SIG-M5 treated with dmso at 0.1 percent for 504 hours (cell line): ENCODE data around the gene PSTPIP2.
"Not testable (repeated sequence)": the region's sequence is repeated elsewhere in the genome, so short reads cannot be mapped to it uniquely, and the experiment has no call there.

Experiments used
- DNase-seq: peaks from one replicate; lab custom pipeline; 2025; ENCODE audit not compliant: unreplicated experiment; lab: John Stamatoyannopoulos, UW

PSTPIP2 gene

DNA sequence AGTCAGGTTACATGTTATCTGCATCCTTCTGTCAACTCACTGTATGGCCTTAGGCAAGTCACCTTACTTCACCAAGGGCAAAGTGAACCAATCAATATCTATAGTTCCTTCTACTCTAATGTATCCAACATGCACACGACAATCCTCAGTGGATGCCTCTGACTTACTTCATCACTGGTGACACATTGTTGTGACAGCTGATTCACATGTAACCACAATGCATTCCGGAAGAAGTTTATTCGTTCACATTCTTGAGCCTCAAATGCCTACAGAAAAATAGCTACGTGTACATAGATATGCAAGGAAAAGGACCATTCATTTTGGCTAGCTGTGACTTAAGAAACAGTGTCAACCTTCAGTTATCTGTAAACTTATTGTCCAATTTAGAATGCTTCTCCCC is 78.6 kb downstream of the PSTPIP2 start:
- peak; percentile 23 for DNase-seq

GRCh38 chr18:45992527-45992926 is 79.5 kb downstream of the PSTPIP2 start:
- not testable (repeated sequence) for DNase-seq

DNA sequence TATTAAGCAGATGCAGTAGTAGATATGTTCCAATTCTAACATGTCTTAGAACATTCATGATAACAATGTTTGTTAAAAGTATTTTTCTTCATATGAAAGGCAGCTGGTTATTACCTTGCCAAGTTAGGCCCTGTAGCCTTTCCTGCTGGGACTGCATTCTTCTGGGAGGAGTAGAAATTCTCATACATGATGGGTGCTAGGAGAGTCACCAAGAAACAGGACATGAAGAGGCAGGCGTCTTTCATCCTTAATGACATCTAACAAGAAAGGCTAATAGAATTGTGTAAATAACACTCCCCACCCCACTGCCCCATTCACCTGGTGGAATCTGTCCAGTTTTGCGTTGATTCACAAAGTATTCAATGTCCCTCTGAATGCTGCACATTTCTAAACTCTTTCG is 80.3 kb downstream of the PSTPIP2 start:
- no peak for DNase-seq

- DNase-seq = no peak
Measured at GRCh38 chr18:45984546-45985235, 87.4 kb downstream of the PSTPIP2 start.

DNA sequence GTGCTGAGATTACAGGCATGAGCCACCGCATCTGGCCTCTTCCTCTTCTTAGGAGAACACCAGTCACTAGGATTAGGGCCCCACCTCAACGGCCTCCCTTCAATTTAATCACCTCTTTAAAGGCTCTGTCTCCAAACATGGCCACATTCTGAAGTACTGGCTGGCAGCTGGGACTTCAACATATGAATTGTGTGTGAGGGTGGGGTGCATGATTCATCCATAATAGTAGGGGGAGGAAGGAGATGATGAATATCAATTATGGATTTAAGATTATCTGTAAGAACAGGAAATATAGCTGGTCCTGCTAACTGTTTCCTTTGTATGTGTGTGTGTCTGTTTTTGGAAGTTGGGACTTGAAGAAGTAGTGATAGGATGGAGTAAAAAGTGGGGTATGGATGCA is 90.2 kb downstream of the PSTPIP2 start:
- DNase-seq = no peak

- no peak for DNase-seq
Measured at GRCh38 chr18:45980229-45980628, 91.8 kb downstream of the PSTPIP2 start.

DNA sequence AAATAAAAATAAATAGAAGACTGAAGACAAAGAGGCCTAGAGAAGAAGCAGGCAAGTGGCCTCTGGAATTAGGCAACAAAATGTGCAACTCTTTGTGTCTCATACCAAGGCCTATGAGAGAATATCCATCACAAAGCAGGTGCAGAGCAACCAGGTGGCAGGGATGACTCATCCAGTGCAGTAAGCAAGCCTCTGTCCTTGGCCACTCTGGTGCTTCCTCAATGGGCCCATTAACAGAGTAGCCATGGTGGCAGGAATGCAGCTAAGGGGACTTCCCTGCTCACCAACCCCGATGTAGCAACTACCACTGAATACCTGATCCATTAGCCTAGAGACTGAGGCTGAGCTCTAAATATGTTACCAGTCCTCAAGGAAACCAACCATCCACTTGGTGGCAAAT is 94.0 kb downstream of the PSTPIP2 start:
- DNase-seq = no peak

- no peak for DNase-seq
Measured at GRCh38 chr18:45976974-45977373, 95.1 kb downstream of the PSTPIP2 start.

DNA sequence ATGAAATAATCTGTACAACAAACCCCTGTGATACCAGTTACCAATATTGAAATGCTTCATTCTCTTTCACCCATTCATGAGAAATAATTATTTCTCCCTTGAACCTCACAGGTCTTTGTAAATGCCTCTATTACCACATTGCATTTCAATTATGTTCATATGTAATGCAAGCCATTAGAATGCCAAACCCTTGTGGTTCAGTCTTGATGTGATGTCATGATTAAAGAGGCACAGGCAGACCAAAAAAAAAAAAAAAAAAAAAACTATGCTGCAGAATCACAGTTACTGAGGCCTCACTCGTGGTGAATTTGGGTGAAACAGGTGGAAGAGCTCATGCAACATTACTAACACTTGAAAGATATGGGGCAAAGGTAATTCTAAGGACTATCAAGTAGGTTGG is 95.5 kb downstream of the PSTPIP2 start:
- no peak for DNase-seq

GRCh38 chr18:45974088-45974536 is 97.9 kb downstream of the PSTPIP2 start:
- peak; percentile 89 for DNase-seq

DNA sequence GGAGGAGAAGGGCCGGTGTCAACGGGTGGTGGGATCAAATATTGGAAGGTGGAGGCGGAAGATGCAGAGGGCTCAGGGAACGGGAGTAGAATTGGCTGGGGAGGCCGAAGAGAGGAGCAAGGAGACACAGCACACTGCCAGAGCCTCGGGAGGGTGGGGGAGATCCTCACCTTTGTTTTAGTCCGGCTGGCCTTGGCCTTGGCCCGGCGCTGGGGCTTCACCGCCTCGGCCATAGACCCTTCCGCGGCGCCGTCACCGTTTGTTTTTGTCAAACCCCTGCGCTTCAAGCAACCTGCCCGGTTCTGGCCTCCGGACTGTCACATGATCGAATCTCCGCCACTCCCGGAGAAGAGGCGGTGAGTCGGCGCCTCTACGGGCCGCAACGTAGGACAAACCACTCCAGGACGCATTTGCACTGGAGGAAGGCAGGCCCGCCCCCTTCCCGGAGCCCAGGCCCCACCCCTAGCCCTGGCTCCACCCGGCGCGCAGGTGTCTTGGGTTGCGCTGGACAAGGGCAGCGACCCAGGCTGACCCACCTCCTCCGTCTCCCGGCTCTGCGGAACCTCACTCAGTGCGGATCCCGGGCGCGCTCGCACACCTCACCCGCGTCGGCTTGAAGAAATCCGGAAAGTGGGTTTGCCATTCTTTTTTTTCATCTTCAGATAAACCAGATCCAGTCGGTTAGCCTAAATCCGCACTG is 104.9 kb downstream of the PSTPIP2 start, which contains the start of gene EPG5:
Gene EPG5 (minus strand): TSS at position 323 of the 700 bp plus-strand sequence. CDS start 90 bp downstream, at position 233.
- peak; percentile 93 for DNase-seq

GRCh38 chr18:45964913-45965312 is 107.1 kb downstream of the PSTPIP2 start:
- DNase-seq = not testable (repeated sequence)

- DNase-seq = no peak
Measured at GRCh38 chr18:45962866-45963265, 109.2 kb downstream of the PSTPIP2 start.

- DNase-seq = peak; percentile 6
Measured at GRCh38 chr18:45962461-45962860, 109.6 kb downstream of the PSTPIP2 start.

DNA sequence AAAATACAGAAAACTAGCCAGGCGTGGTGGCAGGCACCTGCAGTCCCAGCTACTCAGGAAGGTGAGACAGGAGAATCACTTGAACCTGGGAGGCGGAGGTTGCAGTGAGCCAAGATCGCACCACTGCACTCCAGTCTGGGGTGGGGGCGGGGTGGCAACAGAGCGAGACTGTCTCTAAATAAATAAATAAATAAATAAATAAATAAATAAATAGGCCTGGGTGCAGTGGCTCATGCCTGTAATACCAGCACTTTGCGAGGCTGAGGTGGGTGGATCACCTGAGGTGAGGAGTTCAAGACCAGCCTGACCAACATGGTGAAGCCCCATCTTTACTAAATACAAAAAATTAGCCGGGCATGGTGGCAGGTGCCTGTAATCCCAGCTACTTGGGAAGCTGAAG is 112.6 kb downstream of the PSTPIP2 start:
- not testable (repeated sequence) for DNase-seq

DNA sequence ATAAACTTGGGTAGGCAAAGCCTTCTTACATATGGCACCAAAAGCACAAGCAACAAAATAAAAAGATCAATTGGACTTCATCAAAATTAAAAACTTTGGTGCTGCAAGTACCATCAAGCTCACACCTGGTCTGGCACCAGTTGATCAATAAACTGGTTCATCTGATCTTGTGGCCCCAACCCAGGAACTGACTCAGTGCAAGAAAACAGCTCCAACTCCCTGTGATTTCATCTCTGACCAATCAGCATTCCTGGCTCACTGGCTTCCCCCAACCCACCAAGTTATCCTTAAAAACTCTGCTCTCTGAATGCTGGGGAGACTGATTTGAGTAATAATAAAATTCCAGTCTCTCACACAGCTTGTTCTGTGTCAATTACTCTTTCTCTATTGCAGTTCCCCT is 113.3 kb downstream of the PSTPIP2 start:
- no peak for DNase-seq

DNA sequence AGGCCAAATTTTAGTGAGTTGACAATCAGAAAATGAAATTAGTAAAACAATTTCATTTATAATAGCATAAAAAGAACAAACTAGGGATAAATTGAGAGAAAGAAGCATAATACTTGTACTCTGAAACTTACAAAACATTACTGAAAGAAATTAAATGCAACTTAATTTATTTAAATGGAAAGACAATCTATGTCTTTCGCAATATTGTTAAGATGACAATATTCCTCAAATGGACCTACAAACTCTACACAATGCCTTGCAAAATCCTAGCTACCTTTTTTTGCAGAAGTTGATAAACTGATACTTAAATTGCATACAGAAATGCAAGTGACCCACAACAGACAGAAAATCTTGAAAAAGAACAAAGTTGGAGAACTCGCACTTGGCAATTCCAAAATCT is 114.0 kb downstream of the PSTPIP2 start:
- DNase-seq = no peak

GRCh38 chr18:45957100-45957499 is 115.0 kb downstream of the PSTPIP2 start:
- no peak for DNase-seq

GRCh38 chr18:45954070-45954934 is 117.8 kb downstream of the PSTPIP2 start:
- DNase-seq = no peak

- DNase-seq = peak; percentile 22
Measured at GRCh38 chr18:45951016-45951714, 120.9 kb downstream of the PSTPIP2 start.

DNA sequence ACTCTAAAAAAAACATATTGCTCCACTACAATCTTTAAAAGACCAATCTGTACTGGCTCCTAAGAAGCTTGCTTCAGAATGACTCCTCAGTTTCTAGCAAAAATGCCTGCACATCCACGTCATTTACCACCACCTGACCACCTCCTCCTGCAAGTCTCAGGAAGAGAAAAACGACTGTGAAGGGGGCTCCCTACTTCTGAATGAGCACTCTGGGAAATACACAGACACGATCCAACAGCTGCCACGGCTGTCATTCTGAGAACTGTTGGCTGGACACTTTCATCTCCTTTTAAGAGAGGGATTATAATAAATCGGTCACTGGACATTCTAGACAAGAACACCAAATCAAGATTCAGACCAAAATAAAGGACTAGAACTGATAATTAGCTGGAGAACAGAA is 126.4 kb downstream of the PSTPIP2 start:
- no peak for DNase-seq
